Glutamatergic neuron (in vitro differentiated cells): Measurements from ENCODE around the gene CDK4. TPM values are rescaled to one million over a fixed set of nuclear protein-coding genes. Genes with fewer than 3 reads are reported as not detected.

Experiments
- DNase-seq: peaks from one replicate; pipeline ENCODE4 v3.0.0; 2022
- H3K27ac Mint-ChIP-seq: one replicate; pipeline ENCODE4 v1.8.0; 2020; ENCODE audit warnings: mild to moderate bottlenecking, mixed read lengths, inconsistent platforms; ENCODE audit not compliant: unreplicated experiment
- H3K27me3 Mint-ChIP-seq: one replicate; pipeline ENCODE4 v1.8.0; 2020; ENCODE audit warnings: mild to moderate bottlenecking, moderate library complexity, mixed read lengths, inconsistent platforms; ENCODE audit not compliant: unreplicated experiment
- H3K36me3 Mint-ChIP-seq: one replicate; pipeline ENCODE4 v1.8.0; 2020; ENCODE audit warnings: mild to moderate bottlenecking, mixed read lengths, inconsistent platforms; ENCODE audit not compliant: unreplicated experiment
- H3K4me1 Mint-ChIP-seq: one replicate; pipeline ENCODE4 v1.8.0; 2020; ENCODE audit warnings: mild to moderate bottlenecking, low read depth, mixed read lengths, inconsistent platforms; ENCODE audit not compliant: unreplicated experiment
- H3K4me3 Mint-ChIP-seq: one replicate; pipeline ENCODE4 v1.8.0; 2020; ENCODE audit warnings: mild to moderate bottlenecking, mixed read lengths, inconsistent platforms; ENCODE audit not compliant: unreplicated experiment
- H3K9me3 Mint-ChIP-seq: one replicate; pipeline ENCODE4 v1.8.0; 2020; ENCODE audit warnings: mild to moderate bottlenecking, moderate library complexity, mixed read lengths, inconsistent platforms; ENCODE audit not compliant: unreplicated experiment
- total RNA-seq: library from RNA; stranded (reverse); fragmentation: NEBNext Ultra II Directional; extraction: Animal tissue kit (Norgen Biotek cat#: 25700); gene quantifications from one replicate; pipeline ENCODE4 v1.2.1, GENCODE V29; 2021; ENCODE audit not compliant: unreplicated experiment
- TF ChIP-seq, protein P1 (sequence below): fragments of 200-600 bp; sonication (generic); IDR thresholded peaks from one replicate; pipeline ENCODE4 v1.5.0; 2021; ENCODE audit not compliant: partially characterized antibody, unreplicated experiment

Gene CDK4
- total RNA-seq, 1 donor from 2014 or later = 123 TPM

DNA sequence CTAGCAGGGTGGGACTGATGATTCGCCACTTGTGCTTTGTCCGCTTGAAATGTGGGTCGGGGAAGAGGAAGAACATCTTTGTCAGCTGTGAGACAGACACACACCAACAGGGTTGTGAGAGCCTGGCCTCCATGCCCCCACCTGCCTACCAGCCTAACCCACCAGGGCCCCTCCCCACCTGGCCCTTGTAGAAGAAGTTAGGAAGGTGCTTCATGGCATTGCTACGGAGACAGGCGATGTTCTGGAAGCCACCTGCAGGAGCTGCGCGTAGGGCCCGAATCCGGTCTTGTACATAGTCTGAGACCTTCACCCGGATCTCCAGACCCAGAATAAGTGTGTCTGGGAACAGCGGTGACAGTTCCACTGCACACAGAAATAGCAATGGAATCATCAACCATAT lies 17.5 kb upstream of the CDK4 start:
- Mint-ChIP-seq H3K9me3 (peaks cover 6% of the 10 kb centered on the region), H3K27ac (no peak overlapping the region), H3K4me3 (peak overlapping the region; percentile 3), H3K27me3 (peaks cover 8% of the 10 kb centered on the region), H3K36me3 (no peaks in the 10 kb centered on the region), H3K4me1 (peaks cover 8% of the 10 kb centered on the region)
- DNase-seq = no peak
- TF ChIP-seq, protein P1, sequence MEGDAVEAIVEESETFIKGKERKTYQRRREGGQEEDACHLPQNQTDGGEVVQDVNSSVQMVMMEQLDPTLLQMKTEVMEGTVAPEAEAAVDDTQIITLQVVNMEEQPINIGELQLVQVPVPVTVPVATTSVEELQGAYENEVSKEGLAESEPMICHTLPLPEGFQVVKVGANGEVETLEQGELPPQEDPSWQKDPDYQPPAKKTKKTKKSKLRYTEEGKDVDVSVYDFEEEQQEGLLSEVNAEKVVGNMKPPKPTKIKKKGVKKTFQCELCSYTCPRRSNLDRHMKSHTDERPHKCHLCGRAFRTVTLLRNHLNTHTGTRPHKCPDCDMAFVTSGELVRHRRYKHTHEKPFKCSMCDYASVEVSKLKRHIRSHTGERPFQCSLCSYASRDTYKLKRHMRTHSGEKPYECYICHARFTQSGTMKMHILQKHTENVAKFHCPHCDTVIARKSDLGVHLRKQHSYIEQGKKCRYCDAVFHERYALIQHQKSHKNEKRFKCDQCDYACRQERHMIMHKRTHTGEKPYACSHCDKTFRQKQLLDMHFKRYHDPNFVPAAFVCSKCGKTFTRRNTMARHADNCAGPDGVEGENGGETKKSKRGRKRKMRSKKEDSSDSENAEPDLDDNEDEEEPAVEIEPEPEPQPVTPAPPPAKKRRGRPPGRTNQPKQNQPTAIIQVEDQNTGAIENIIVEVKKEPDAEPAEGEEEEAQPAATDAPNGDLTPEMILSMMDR = no peak

- TF ChIP-seq, protein P1 = no peak
- H3K4me1 Mint-ChIP-seq = peaks cover 10% of the 10 kb centered on the region
- no peak overlapping the region for H3K27ac Mint-ChIP-seq
- H3K4me3 Mint-ChIP-seq = no peak overlapping the region
- H3K27me3 Mint-ChIP-seq = peaks cover 20% of the 10 kb centered on the region
- H3K9me3 Mint-ChIP-seq = peaks cover 8% of the 10 kb centered on the region
- peaks cover 6% of the 10 kb centered on the region for H3K36me3 Mint-ChIP-seq
- DNase-seq = no peak
Measured at GRCh38 chr12:57767876-57768275, 15.8 kb upstream of the CDK4 start.

- Mint-ChIP-seq H3K9me3 (peaks cover 10% of the 10 kb centered on the region), H3K27me3 (peaks cover 22% of the 10 kb centered on the region), H3K36me3 (peaks cover 6% of the 10 kb centered on the region), H3K27ac (no peak overlapping the region), H3K4me1 (peaks cover 10% of the 10 kb centered on the region), H3K4me3 (no peak overlapping the region)
- DNase-seq = no peak
- TF ChIP-seq, protein P1 = no peak
Measured at GRCh38 chr12:57767305-57767698, 15.2 kb upstream of the CDK4 start.

DNA sequence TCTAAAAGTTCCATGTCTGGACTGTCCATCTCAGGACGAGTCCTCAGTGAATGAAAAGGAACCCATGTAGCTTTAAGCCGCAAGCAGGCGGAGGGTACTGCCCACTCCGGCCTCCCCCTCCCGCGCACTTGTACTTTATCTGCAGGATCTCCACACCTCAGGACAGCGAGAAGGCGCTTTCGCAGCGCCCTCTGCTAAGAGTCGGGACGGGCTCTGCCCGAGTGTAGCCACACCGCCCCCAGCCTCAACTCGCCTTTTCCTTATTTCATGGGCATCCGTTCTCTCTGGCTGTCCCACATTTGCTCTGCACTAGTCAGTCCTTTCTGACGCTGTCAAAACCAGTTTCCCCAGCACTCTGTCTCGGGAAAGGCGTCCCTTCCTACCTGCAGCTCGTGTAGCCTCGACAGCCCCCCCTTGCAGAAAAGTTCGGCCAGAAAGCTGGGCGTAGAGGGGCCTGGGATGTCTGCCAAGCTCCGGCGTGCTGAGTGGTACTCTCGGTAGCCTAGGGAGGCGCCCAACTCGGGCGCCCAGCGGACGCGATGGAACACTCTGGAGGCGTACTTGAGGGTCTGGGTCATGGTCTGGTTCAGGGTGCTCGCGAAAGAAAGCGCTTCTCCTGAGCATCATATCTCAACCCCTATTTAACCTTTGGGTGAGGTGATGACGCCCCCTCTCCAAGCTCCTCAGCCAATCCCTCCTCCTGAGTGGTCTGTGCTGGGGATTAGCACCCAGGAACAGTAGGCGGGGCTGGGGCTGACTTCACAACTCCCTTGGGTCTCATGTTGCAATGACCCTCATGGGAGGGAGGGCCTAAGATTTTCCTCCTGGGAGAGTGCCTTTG lies 14.6 kb upstream of the CDK4 start, which contains the start of gene CYP27B1:
Gene CYP27B1, minus strand, starts transcription at position 615 of the 841 bp plus-strand sequence. Its CDS starts 37 bp downstream, at position 578.
- Mint-ChIP-seq H3K9me3 (peaks cover 8% of the 10 kb centered on the region), H3K36me3 (peaks cover 6% of the 10 kb centered on the region), H3K4me1 (peaks cover 8% of the 10 kb centered on the region), H3K27ac (no peak within 1 kb of the TSS), H3K27me3 (peaks cover 21% of the 10 kb centered on the region), H3K4me3 (peak within 1 kb of the TSS; percentile 59)
- DNase-seq = no peak
- TF ChIP-seq, protein P1 = no peak

DNA sequence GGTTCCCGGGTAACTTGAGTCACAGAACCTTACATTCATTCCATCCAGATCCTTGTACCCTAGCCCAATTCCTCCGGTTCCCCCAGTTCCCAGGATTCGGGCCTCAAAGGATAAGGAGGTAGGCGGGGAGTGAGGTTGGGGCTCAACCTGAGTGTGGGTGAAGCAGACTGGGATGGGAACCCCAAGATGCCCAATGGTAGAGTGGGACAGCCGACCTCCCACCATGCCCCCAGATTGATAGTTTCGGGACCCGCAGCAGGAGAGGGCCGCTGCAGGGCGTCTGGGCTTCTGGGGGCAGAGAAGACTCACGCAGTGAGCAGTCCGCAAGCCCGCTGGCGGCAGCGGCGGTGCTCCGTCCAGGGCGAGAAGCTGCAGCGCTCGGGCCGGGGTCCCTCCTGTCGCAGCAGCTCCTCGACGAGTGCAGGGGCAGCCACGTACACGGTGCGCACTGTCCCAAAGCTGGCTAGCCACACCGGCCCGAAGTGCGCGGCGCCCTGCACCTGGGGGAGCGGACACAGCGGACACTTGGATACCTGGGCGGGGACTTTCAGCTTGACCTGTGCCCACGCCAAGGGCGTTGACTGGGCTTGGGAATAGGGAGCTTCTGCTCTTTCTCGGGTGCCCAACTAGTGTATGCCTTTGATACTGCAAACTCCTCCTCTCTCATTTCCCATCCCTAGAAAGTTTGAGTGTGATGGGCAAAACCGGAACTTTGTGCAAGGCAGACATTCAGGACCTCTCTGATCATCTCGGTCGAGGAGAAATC lies 13.8 kb upstream of the CDK4 start:
- DNase-seq = peak; percentile 39
- TF ChIP-seq, protein P1 = no peak
- Mint-ChIP-seq H3K36me3 (peaks cover 6% of the 10 kb centered on the region), H3K9me3 (peaks cover 4% of the 10 kb centered on the region), H3K4me1 (peaks cover 5% of the 10 kb centered on the region), H3K4me3 (peak overlapping the region; percentile 59), H3K27me3 (peaks cover 18% of the 10 kb centered on the region), H3K27ac (no peak overlapping the region)
